Fibroblast of skin of left quadriceps (primary cell): ENCODE results near the gene AASDH.
A peak's percentile ranks its signal among the peaks of the same experiment; 100 is the strongest.

Experiments
- DNase-seq, 2 experiments: peaks; one replicate each; pipeline ENCODE4 v3.0.0-alpha.2; 2013; ENCODE audit warnings: low read depth in 2 of 2

Gene AASDH

GRCh38 chr4:56387023-56388001 is at the start of gene AASDH:
Gene AASDH, minus strand, starts transcription at chr4:56387491. Its CDS starts 3,192 bp downstream, at chr4:56384299.
- peak; percentile 90 for DNase-seq

- DNase-seq, result peak; percentile 95
Measured at GRCh38 chr4:56435140-56435926, 48.0 kb upstream of the AASDH start, which contains the start of gene PPAT. Gene PPAT, minus strand, starts transcription at chr4:56435615. Its CDS starts 138 bp downstream, at chr4:56435477.

GRCh38 chr4:56434599-56435139 is 47.4 kb upstream of the AASDH start:
- peak; percentile 7 to 11 for DNase-seq

- DNase-seq, result no peak
Measured at GRCh38 chr4:56433280-56433679, 46.0 kb upstream of the AASDH start.

GRCh38 chr4:56430203-56430602 is 42.9 kb upstream of the AASDH start:
- DNase-seq, result no peak

GRCh38 chr4:56427179-56427578 is 39.9 kb upstream of the AASDH start:
- DNase-seq, result no peak

- DNase-seq, result no peak
Measured at GRCh38 chr4:56426273-56426672, 39.0 kb upstream of the AASDH start.

- DNase-seq, result no peak
Measured at GRCh38 chr4:56425518-56425917, 38.2 kb upstream of the AASDH start.

- DNase-seq, result no peak
Measured at GRCh38 chr4:56424697-56425514, 37.6 kb upstream of the AASDH start.

- no peak for DNase-seq
Measured at GRCh38 chr4:56424176-56424575, 36.9 kb upstream of the AASDH start.

- no peak for DNase-seq
Measured at GRCh38 chr4:56417396-56417795, 30.1 kb upstream of the AASDH start.

- no peak for DNase-seq
Measured at GRCh38 chr4:56416349-56416748, 29.1 kb upstream of the AASDH start.

GRCh38 chr4:56414135-56414670 is 26.9 kb upstream of the AASDH start:
- DNase-seq, result peak; percentile 20 to 22

- peak; percentile 96 for DNase-seq
Measured at GRCh38 chr4:56410247-56411062, 23.2 kb upstream of the AASDH start.

GRCh38 chr4:56409511-56410090 is 22.3 kb upstream of the AASDH start:
- DNase-seq, result no peak

GRCh38 chr4:56408978-56409377 is 21.7 kb upstream of the AASDH start:
- DNase-seq, result no peak

GRCh38 chr4:56406151-56406550 is 18.9 kb upstream of the AASDH start:
- no peak for DNase-seq

- DNase-seq, result no peak
Measured at GRCh38 chr4:56405016-56405415, 17.7 kb upstream of the AASDH start.

- no peak for DNase-seq
Measured at GRCh38 chr4:56400560-56400959, 13.3 kb upstream of the AASDH start.

- DNase-seq, result no peak
Measured at GRCh38 chr4:56391270-56391669, 4.0 kb upstream of the AASDH start.
